Dendritic cell treated with granulocyte-macrophage colony-stimulating factor and Interleukin-4, amounts not matched to agents 40 ng/mL and 50 ng/mL, for 4 days (primary cell): ENCODE data around the gene SLC17A7.
A peak's percentile ranks its signal among the peaks of the same experiment; 100 is the strongest.
"Not testable (repeated sequence)": the region's sequence is repeated elsewhere in the genome, so short reads cannot be mapped to it uniquely, and the experiment has no call there.

ENCODE experiments used
- H3K27ac Mint-ChIP-seq: one replicate; pipeline ENCODE4 v1.8.0; 2022; ENCODE audit warnings: mild to moderate bottlenecking, mixed read lengths
- H3K27me3 Mint-ChIP-seq: one replicate; pipeline ENCODE4 v1.8.0; 2022; ENCODE audit warnings: mild to moderate bottlenecking, mixed read lengths
- H3K36me3 Mint-ChIP-seq: one replicate; pipeline ENCODE4 v1.8.0; 2022; ENCODE audit warnings: low read depth, mixed read lengths
- H3K4me1 Mint-ChIP-seq: one replicate; pipeline ENCODE4 v1.8.0; 2022; ENCODE audit warnings: low read depth, mixed read lengths
- H3K4me3 Mint-ChIP-seq: one replicate; pipeline ENCODE4 v1.8.0; 2022; ENCODE audit warnings: mild to moderate bottlenecking, moderate library complexity, mixed read lengths
- H3K9me3 Mint-ChIP-seq: one replicate; pipeline ENCODE4 v1.8.0; 2022; ENCODE audit warnings: mixed read lengths
- intact Hi-C: fragments of 100-400 bp; cut with micrococcal nuclease; formaldehyde crosslinking; loops from one replicate; pipeline ENCODE4 v1.15.0; 2022

Gene SLC17A7

GRCh38 chr19:49475995-49476880, 34.9 kb upstream of the SLC17A7 start:
- peaks cover 3% of the 10 kb centered on the region for H3K36me3 Mint-ChIP-seq
- no peak overlapping the region for H3K4me3 Mint-ChIP-seq
- no peaks in the 10 kb centered on the region for H3K9me3 Mint-ChIP-seq
- peak overlapping the region; percentile 38 for H3K27ac Mint-ChIP-seq
- H3K27me3 Mint-ChIP-seq = peaks cover 17% of the 10 kb centered on the region
- intact Hi-C loops = no loop called here
- peaks cover 43% of the 10 kb centered on the region for H3K4me1 Mint-ChIP-seq

- Mint-ChIP-seq H3K4me3 (peak overlapping the region; percentile 93), H3K36me3 (peaks cover 12% of the 10 kb centered on the region), H3K27me3 (peaks cover 17% of the 10 kb centered on the region), H3K9me3 (no peaks in the 10 kb centered on the region), H3K27ac (peak overlapping the region; percentile 90), H3K4me1 (peaks cover 41% of the 10 kb centered on the region)
- intact Hi-C loops = no loop called here
Observed at GRCh38 chr19:49475191-49475917, 34.0 kb upstream of the SLC17A7 start.

GRCh38 chr19:49474542-49474924, 33.2 kb upstream of the SLC17A7 start:
- Mint-ChIP-seq H3K27ac (peak overlapping the region; percentile 90), H3K4me3 (peak overlapping the region; percentile 93), H3K27me3 (peaks cover 17% of the 10 kb centered on the region), H3K9me3 (no peaks in the 10 kb centered on the region), H3K4me1 (peaks cover 49% of the 10 kb centered on the region), H3K36me3 (peaks cover 18% of the 10 kb centered on the region)
- intact Hi-C loops = loop anchor here (1.0 kb wide), 1 partner anchor 96 kb away; no protein-coding TSS in a partner anchor

GRCh38 chr19:49473868-49474541, 32.7 kb upstream of the SLC17A7 start, which contains the start of gene FLT3LG:
TSS of gene FLT3LG (plus strand) at chr19:49474215. CDS start at chr19:49474640, 425 bp downstream.
- Mint-ChIP-seq H3K9me3 (no peaks in the 10 kb centered on the region), H3K27ac (peak within 1 kb of the TSS; percentile 90), H3K4me1 (peaks cover 55% of the 10 kb centered on the region), H3K4me3 (peak within 1 kb of the TSS; percentile 93), H3K27me3 (peaks cover 17% of the 10 kb centered on the region), H3K36me3 (peaks cover 23% of the 10 kb centered on the region)
- intact Hi-C loops = loop anchor here (1.0 kb wide), 1 partner anchor 96 kb away; no protein-coding TSS in a partner anchor

GRCh38 chr19:49473501-49473867, 32.2 kb upstream of the SLC17A7 start:
- intact Hi-C loops, H3K9me3 Mint-ChIP-seq: not testable (repeated sequence)
- H3K27me3 Mint-ChIP-seq = peaks cover 17% of the 10 kb centered on the region

GRCh38 chr19:49472936-49473335, 31.6 kb upstream of the SLC17A7 start:
- H3K27ac Mint-ChIP-seq = peak overlapping the region; percentile 90
- peaks cover 63% of the 10 kb centered on the region for H3K4me1 Mint-ChIP-seq
- H3K27me3 Mint-ChIP-seq = peaks cover 17% of the 10 kb centered on the region
- no peaks in the 10 kb centered on the region for H3K9me3 Mint-ChIP-seq
- H3K4me3 Mint-ChIP-seq = no peak overlapping the region
- intact Hi-C loops = no loop called here
- peaks cover 33% of the 10 kb centered on the region for H3K36me3 Mint-ChIP-seq

More at GRCh38 chr19:49473501-49473867, 32.2 kb upstream of the SLC17A7 start:
- H3K4me1 Mint-ChIP-seq = peaks cover 60% of the 10 kb centered on the region
- peak overlapping the region; percentile 90 for H3K27ac Mint-ChIP-seq
- peaks cover 28% of the 10 kb centered on the region for H3K36me3 Mint-ChIP-seq
- peak overlapping the region; percentile 93 for H3K4me3 Mint-ChIP-seq

- peaks cover 54% of the 10 kb centered on the region for H3K4me1 Mint-ChIP-seq
- no peak overlapping the region for H3K4me3 Mint-ChIP-seq
- peaks cover 14% of the 10 kb centered on the region for H3K27me3 Mint-ChIP-seq
- intact Hi-C loops = no loop called here
- H3K36me3 Mint-ChIP-seq = peaks cover 54% of the 10 kb centered on the region
- no peaks in the 10 kb centered on the region for H3K9me3 Mint-ChIP-seq
- peak overlapping the region; percentile 71 for H3K27ac Mint-ChIP-seq
Observed at GRCh38 chr19:49470615-49470978, 29.3 kb upstream of the SLC17A7 start.

- peaks cover 60% of the 10 kb centered on the region for H3K36me3 Mint-ChIP-seq
- intact Hi-C loops = no loop called here
- H3K9me3 Mint-ChIP-seq = no peaks in the 10 kb centered on the region
- peaks cover 8% of the 10 kb centered on the region for H3K27me3 Mint-ChIP-seq
- H3K4me1 Mint-ChIP-seq = peaks cover 48% of the 10 kb centered on the region
- H3K27ac Mint-ChIP-seq = peak overlapping the region; percentile 71
- H3K4me3 Mint-ChIP-seq = no peak overlapping the region
Observed at GRCh38 chr19:49469828-49470614, 28.7 kb upstream of the SLC17A7 start.

GRCh38 chr19:49468746-49469447, 27.6 kb upstream of the SLC17A7 start:
- H3K27me3 Mint-ChIP-seq = no peaks in the 10 kb centered on the region
- H3K36me3 Mint-ChIP-seq = peaks cover 71% of the 10 kb centered on the region
- H3K27ac Mint-ChIP-seq = peak overlapping the region; percentile 71
- no peaks in the 10 kb centered on the region for H3K9me3 Mint-ChIP-seq
- peaks cover 37% of the 10 kb centered on the region for H3K4me1 Mint-ChIP-seq
- no peak overlapping the region for H3K4me3 Mint-ChIP-seq
- intact Hi-C loops = no loop called here

- intact Hi-C loops = no loop called here
Observed at GRCh38 chr19:49468199-49468598, 26.9 kb upstream of the SLC17A7 start.

GRCh38 chr19:49465371-49465770, 24.0 kb upstream of the SLC17A7 start:
- no peaks in the 10 kb centered on the region for H3K27me3 Mint-ChIP-seq
- no peak overlapping the region for H3K4me3 Mint-ChIP-seq
- no peak overlapping the region for H3K27ac Mint-ChIP-seq
- H3K36me3 Mint-ChIP-seq = peaks cover 87% of the 10 kb centered on the region
- peaks cover 22% of the 10 kb centered on the region for H3K4me1 Mint-ChIP-seq
- intact Hi-C loops = no loop called here
- no peaks in the 10 kb centered on the region for H3K9me3 Mint-ChIP-seq

More at GRCh38 chr19:49468199-49468598, 26.9 kb upstream of the SLC17A7 start:
- Mint-ChIP-seq H3K9me3 (no peaks in the 10 kb centered on the region), H3K27me3 (no peaks in the 10 kb centered on the region), H3K36me3 (peaks cover 76% of the 10 kb centered on the region), H3K4me3 (no peak overlapping the region), H3K4me1 (peaks cover 34% of the 10 kb centered on the region), H3K27ac (peak overlapping the region; percentile 71)

GRCh38 chr19:49463960-49464740, 22.8 kb upstream of the SLC17A7 start:
- Mint-ChIP-seq H3K36me3 (peaks cover 90% of the 10 kb centered on the region), H3K27ac (no peak overlapping the region), H3K4me1 (peaks cover 10% of the 10 kb centered on the region), H3K27me3 (no peaks in the 10 kb centered on the region), H3K4me3 (no peak overlapping the region), H3K9me3 (no peaks in the 10 kb centered on the region)
- intact Hi-C loops = no loop called here
